ENCODE results near the gene CASKIN1.

GRCh38 chr16:2242598-2242997, 46.2 kb upstream of the CASKIN1 start:
- TF ChIP-seq, protein P1, sequence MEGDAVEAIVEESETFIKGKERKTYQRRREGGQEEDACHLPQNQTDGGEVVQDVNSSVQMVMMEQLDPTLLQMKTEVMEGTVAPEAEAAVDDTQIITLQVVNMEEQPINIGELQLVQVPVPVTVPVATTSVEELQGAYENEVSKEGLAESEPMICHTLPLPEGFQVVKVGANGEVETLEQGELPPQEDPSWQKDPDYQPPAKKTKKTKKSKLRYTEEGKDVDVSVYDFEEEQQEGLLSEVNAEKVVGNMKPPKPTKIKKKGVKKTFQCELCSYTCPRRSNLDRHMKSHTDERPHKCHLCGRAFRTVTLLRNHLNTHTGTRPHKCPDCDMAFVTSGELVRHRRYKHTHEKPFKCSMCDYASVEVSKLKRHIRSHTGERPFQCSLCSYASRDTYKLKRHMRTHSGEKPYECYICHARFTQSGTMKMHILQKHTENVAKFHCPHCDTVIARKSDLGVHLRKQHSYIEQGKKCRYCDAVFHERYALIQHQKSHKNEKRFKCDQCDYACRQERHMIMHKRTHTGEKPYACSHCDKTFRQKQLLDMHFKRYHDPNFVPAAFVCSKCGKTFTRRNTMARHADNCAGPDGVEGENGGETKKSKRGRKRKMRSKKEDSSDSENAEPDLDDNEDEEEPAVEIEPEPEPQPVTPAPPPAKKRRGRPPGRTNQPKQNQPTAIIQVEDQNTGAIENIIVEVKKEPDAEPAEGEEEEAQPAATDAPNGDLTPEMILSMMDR (IDR thresholded peaks at IDR 0.05; ENCODE audit: borderline replicate concordance, extremely low read depth, low read length, poor library complexity, severe bottlenecking), result no peak
- TF ChIP-seq EZH2 (IDR thresholded peaks at IDR 0.05; ENCODE audit: borderline replicate concordance, low read depth, low read length, severe bottlenecking), result no peak

All from DND-41 (cell line).